ENCODE results near the gene CCN5. TPM values are rescaled to one million over a fixed set of nuclear protein-coding genes. Genes with fewer than 3 reads are reported as not detected.

CCN5 gene
- total RNA-seq, 1 experiment from 2014 or later: 0.37 TPM

GRCh38 chr20:44737116-44737515 is 21.9 kb downstream of the CCN5 start:
- ATAC-seq (no peak), DNase-seq (ENCODE audit: low spot score) (no peak)
- POLR2A ChIA-PET: no interaction called here
- CTCF ChIA-PET: interaction anchor here (1.0 to 1.4 kb wide), 2 partner anchors 52 to 54 kb away, joined by 3 to 5 read pairs; no protein-coding TSS in a partner anchor
- H3K9me3 Mint-ChIP-seq: peaks cover 19% of the 10 kb centered on the region
- H3K4me1 Mint-ChIP-seq: peaks cover 30% of the 10 kb centered on the region
- no peak overlapping the region for H3K27ac Mint-ChIP-seq
- TF ChIP-seq NFATC4 (CRISPR knock-in tag; IDR thresholded peaks at IDR 0.05) (no peak), PRDM15 (CRISPR knock-in tag; IDR thresholded peaks at IDR 0.05) (no peak), PRRX2 (CRISPR knock-in tag; IDR thresholded peaks at IDR 0.05) (no peak), IRF2 (CRISPR knock-in tag; IDR thresholded peaks at IDR 0.05; ENCODE audit: borderline replicate concordance, low read depth) (no peak), GTF2I (CRISPR knock-in tag; conservative IDR thresholded peaks at IDR 0.05) (no peak), ZNF232 (CRISPR knock-in tag; IDR thresholded peaks at IDR 0.05) (no peak), EMX1 (CRISPR knock-in tag; IDR thresholded peaks at IDR 0.05) (no peak), ZNF396 (CRISPR knock-in tag; IDR thresholded peaks at IDR 0.05; ENCODE audit: borderline replicate concordance) (no peak), ZNF425 (CRISPR knock-in tag; conservative IDR thresholded peaks at IDR 0.05) (no peak)
- peaks cover 15% of the 10 kb centered on the region for H3K27me3 Mint-ChIP-seq (ENCODE audit: low read depth)
- H3K36me3 Mint-ChIP-seq: no peaks in the 10 kb centered on the region; the same call in 1 of the 2 replicates
- H3K4me3 Mint-ChIP-seq: no peak overlapping the region

- no peak overlapping the region for H3K27ac Mint-ChIP-seq
- POLR2A ChIA-PET: interaction anchor here (0.6 kb wide), 1 partner anchor 213 kb away, joined by 4 read pairs; no protein-coding TSS in a partner anchor
- peak overlapping the region; percentile 40 for H3K4me3 Mint-ChIP-seq
- no peaks in the 10 kb centered on the region; the same call in 1 of the 2 replicates for H3K36me3 Mint-ChIP-seq
- DNase-seq (ENCODE audit: low spot score) (peak; percentile 56), ATAC-seq (peak; percentile 53)
- H3K4me1 Mint-ChIP-seq: peaks cover 17% of the 10 kb centered on the region
- CTCF ChIA-PET: interaction anchor here (0.8 to 1.7 kb wide), 3 partner anchors 9 to 61 kb away, joined by 3 to 11 read pairs (median 4); no protein-coding TSS in a partner anchor
- H3K9me3 Mint-ChIP-seq: peaks cover 19% of the 10 kb centered on the region
- H3K27me3 Mint-ChIP-seq (ENCODE audit: low read depth): peaks cover 29% of the 10 kb centered on the region
- no peak for TF ChIP-seq ZNF425 (CRISPR knock-in tag; conservative IDR thresholded peaks at IDR 0.05)
- TF ChIP-seq FOXJ3 (CRISPR knock-in tag; IDR thresholded peaks at IDR 0.05; ENCODE audit: borderline replicate concordance): no peak
- TF ChIP-seq RELA (CRISPR knock-in tag; IDR thresholded peaks at IDR 0.05; ENCODE audit: borderline replicate concordance): no peak
- TF ChIP-seq E2F1 (CRISPR knock-in tag; IDR thresholded peaks at IDR 0.05): no peak
- no peak for TF ChIP-seq ETV6 (CRISPR knock-in tag; IDR thresholded peaks at IDR 0.05)
- TF ChIP-seq JAZF1 (CRISPR knock-in tag; IDR thresholded peaks at IDR 0.05): no peak
- no peak for TF ChIP-seq ZNF396 (CRISPR knock-in tag; IDR thresholded peaks at IDR 0.05; ENCODE audit: borderline replicate concordance)
- TF ChIP-seq MYBL2 (CRISPR knock-in tag; IDR thresholded peaks at IDR 0.05): no peak
- TF ChIP-seq NFE2L1 (CRISPR knock-in tag; IDR thresholded peaks at IDR 0.05): no peak
- no peak for TF ChIP-seq CREM (CRISPR knock-in tag; IDR thresholded peaks at IDR 0.05)
- peak; percentile 95 for TF ChIP-seq USF2 (CRISPR knock-in tag; IDR thresholded peaks at IDR 0.05)
- TF ChIP-seq ZNF317 (CRISPR knock-in tag; IDR thresholded peaks at IDR 0.05; ENCODE audit: borderline replicate concordance, low read depth): no peak
- TF ChIP-seq IRF2 (CRISPR knock-in tag; IDR thresholded peaks at IDR 0.05; ENCODE audit: borderline replicate concordance, low read depth): no peak
- no peak for TF ChIP-seq ZNF512 (CRISPR knock-in tag; IDR thresholded peaks at IDR 0.05; ENCODE audit: borderline replicate concordance)
These were observed 23.8 kb downstream of the CCN5 start for GRCh38 chr20:44738813-44739477.
